Measurements from ENCODE around the gene RNF5. TPM values are rescaled to one million over a fixed set of nuclear protein-coding genes. Genes with fewer than 3 reads are reported as not detected.

RNF5 gene
- total and polyA plus RNA-seq, 10 donors, result 36.0 to 77.8 (median 56.1) TPM

DNA sequence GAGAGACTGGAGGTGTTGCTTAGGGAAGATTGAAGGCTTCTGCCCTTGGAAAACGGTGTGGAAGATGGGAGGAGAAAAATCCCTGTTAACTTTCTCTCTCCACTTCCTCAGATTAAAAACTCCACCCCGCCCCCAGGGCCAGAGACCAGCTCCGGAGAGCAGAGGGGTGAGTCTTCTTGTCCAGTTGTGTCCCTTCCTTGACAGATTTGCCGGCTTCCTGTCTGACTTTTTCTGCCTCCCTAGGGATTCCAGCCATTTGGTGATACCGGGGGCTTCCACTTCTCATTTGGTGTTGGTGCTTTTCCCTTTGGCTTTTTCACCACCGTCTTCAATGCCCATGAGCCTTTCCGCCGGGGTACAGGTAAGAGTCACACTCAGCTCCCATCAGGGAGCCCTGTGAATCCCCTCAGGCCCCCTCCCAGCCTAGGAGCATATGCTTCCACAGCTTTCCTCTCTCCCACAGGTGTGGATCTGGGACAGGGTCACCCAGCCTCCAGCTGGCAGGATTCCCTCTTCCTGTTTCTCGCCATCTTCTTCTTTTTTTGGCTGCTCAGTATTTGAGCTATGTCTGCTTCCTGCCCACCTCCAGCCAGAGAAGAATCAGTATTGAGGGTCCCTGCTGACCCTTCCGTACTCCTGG lies 1.7 kb downstream of the RNF5 start:
- no peak for DNase-seq
- peaks cover 29 to 90% (median 67%) of the 10 kb centered on the region in 6 donors for H3K4me1 ChIP-seq
- peak overlapping the region in 6 of 8 donors; percentile 15 to 98 (median 95) for H3K27ac ChIP-seq
- peak overlapping the region in 2 of 8 donors; percentile 62 to 87 for H3K4me3 ChIP-seq
- H3K36me3 ChIP-seq, result peaks cover 0 to 55% (median 38%) of the 10 kb centered on the region in 6 donors
- TF ChIP-seq POLR2AphosphoS5 (IDR thresholded peaks at IDR 0.05), result no peak
- TF ChIP-seq, protein P1, sequence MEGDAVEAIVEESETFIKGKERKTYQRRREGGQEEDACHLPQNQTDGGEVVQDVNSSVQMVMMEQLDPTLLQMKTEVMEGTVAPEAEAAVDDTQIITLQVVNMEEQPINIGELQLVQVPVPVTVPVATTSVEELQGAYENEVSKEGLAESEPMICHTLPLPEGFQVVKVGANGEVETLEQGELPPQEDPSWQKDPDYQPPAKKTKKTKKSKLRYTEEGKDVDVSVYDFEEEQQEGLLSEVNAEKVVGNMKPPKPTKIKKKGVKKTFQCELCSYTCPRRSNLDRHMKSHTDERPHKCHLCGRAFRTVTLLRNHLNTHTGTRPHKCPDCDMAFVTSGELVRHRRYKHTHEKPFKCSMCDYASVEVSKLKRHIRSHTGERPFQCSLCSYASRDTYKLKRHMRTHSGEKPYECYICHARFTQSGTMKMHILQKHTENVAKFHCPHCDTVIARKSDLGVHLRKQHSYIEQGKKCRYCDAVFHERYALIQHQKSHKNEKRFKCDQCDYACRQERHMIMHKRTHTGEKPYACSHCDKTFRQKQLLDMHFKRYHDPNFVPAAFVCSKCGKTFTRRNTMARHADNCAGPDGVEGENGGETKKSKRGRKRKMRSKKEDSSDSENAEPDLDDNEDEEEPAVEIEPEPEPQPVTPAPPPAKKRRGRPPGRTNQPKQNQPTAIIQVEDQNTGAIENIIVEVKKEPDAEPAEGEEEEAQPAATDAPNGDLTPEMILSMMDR (IDR thresholded peaks at IDR 0.05 in 8 of 11, conservative IDR thresholded peaks at IDR 0.05 in 3 of 11), result no peak
- no peaks in the 10 kb centered on the region for H3K27me3 ChIP-seq (replicated peaks in 1 of 7)
- H3K9me3 ChIP-seq, result no peaks in the 10 kb centered on the region
- 61 to 80% (median 78%) methylated on average over 10 of the region's 10 CpGs for whole genome bisulfite sequencing, 5 donors
- intact Hi-C loops (cut with DNase I; ENCODE audit: low total_unique reads), result no loop called here

DNA sequence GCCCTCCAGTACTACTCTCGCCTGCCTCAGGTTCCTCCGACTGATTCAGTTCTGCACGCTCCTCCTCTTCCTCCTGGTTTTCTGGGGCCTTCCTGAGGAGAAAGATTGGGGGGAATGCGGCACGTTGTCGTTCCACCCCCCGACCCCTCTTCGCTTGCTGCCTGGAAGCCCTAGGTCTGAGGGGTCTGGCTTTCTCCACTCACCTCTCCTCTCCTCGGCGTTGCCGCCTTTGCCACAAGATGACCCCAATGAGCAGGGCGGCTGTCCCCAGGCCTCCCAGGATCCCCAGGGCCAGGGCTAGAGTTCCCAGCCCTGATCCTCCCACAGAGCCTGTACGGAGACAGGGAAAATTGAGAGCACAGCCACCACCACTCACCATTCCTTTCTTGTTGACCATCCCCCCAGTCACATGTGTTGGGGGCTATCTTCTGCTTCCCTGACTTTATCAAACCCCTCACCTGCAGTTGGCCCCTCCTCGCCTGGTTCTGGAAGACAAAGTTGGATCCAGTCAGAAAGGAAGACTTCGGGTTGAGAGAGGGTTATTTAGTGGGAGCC lies 3.0 kb downstream of the RNF5 start:
- DNase-seq, result no peak
- H3K36me3 ChIP-seq, result peaks cover 0 to 65% (median 41%) of the 10 kb centered on the region in 6 donors
- TF ChIP-seq POLR2A (IDR thresholded peaks at IDR 0.05) (no peak), POLR2AphosphoS5 (IDR thresholded peaks at IDR 0.05) (peak in 2 of 3 donors; percentile 29 to 63)
- no peaks in the 10 kb centered on the region for H3K9me3 ChIP-seq
- no peaks in the 10 kb centered on the region for H3K27me3 ChIP-seq (replicated peaks in 1 of 7)
- peak overlapping the region in 2 of 8 donors; percentile 99 to 100 for H3K27ac ChIP-seq
- no peak overlapping the region for H3K4me3 ChIP-seq
- intact Hi-C loops (cut with DNase I; ENCODE audit: low total_unique reads), result no loop called here
- WGBS, 5 donors, result 80 to 95% (median 90%) methylated on average over 15 of the region's 15 CpGs
- peaks cover 22 to 90% (median 64%) of the 10 kb centered on the region in 6 donors for H3K4me1 ChIP-seq

DNA sequence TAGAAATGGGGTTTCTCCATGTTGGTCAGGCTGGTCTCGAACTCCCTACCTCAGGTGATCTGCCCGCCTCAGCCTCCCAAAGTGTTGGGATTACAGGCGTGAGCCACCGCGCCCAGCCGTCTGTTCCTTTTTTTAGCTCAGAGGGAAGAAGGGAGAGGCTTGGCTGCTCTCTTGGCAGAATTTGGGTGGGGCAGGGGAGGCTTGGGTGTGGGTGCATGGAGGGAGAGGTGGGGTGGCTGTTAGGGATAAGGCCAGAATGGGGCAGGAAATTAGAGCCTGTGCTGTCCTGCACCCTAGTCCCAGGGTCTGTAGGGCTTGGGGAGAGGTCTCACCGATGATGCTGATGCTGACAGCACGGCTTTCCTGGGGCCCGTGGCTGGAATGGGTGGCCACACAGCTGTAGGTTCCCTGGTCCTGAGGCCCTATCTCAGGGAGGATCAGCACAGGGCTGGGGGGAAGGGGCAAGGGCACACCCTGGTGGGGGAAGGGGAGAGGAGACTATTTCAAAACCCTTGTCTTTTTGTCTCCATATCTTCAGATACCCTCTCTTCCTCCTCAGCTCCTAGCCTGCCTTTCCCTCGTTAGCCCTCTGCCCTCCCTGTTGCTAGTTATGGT lies 3.8 kb downstream of the RNF5 start:
- peak overlapping the region in 5 of 8 donors; percentile 46 to 100 (median 99) for H3K27ac ChIP-seq
- no peak overlapping the region for H3K4me3 ChIP-seq
- no peaks in the 10 kb centered on the region for H3K27me3 ChIP-seq (replicated peaks in 1 of 7)
- peaks cover 21 to 90% (median 64%) of the 10 kb centered on the region in 6 donors for H3K4me1 ChIP-seq
- no peaks in the 10 kb centered on the region for H3K9me3 ChIP-seq
- H3K36me3 ChIP-seq, result peaks cover 0 to 73% (median 48%) of the 10 kb centered on the region in 6 donors
- DNase-seq, result no peak
- WGBS, 5 donors, result 81 to 92% (median 82%) methylated on average over 10 of the region's 10 CpGs
- TF ChIP-seq POLR2A (IDR thresholded peaks at IDR 0.05) (no peak), POLR2AphosphoS5 (IDR thresholded peaks at IDR 0.05) (no peak)
- TF ChIP-seq, protein P1 (IDR thresholded peaks at IDR 0.05 in 8 of 11, conservative IDR thresholded peaks at IDR 0.05 in 3 of 11), result no peak
- intact Hi-C loops (cut with DNase I; ENCODE audit: low total_unique reads), result no loop called here

DNA sequence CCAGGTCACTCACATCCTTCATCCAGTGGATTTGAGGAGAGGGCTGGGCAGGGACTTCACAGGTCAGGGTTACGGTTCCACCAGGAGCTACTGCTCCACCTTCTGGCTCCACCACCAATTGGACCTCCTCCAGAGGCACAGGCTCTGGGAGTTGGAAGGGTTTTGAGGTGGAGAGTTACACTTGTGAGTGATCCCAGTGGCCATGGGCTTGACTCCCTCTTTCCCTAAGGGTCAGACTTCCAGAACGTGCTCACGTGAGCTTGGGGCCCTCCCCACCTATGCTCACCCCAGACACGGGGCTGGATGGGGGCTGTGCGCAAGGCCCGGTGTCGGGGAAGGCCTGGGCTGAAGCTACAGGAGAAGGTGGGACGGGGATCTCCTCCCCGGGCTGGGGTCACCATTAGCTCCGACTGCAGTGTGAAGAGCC lies 4.4 kb downstream of the RNF5 start:
- intact Hi-C loops (cut with DNase I; ENCODE audit: low total_unique reads), result no loop called here
- WGBS, 5 donors, result 89 to 95% (median 93%) methylated on average over 8 to 10 of the region's 10 CpGs
- peak in 2 of 3 donors; percentile 48 to 76 for TF ChIP-seq POLR2AphosphoS5 (IDR thresholded peaks at IDR 0.05)
- TF ChIP-seq, protein P1 (IDR thresholded peaks at IDR 0.05 in 8 of 11, conservative IDR thresholded peaks at IDR 0.05 in 3 of 11), result no peak
- TF ChIP-seq POLR2A (IDR thresholded peaks at IDR 0.05), result no peak
- Histone ChIP-seq H3K27ac (peak overlapping the region in 7 of 8 donors; percentile 22 to 100 (median 98)), H3K27me3 (replicated peaks in 1 of 7) (no peaks in the 10 kb centered on the region), H3K36me3 (peaks cover 0 to 79% (median 54%) of the 10 kb centered on the region in 6 donors), H3K4me1 (peaks cover 24 to 90% (median 65%) of the 10 kb centered on the region in 6 donors), H3K4me3 (no peak overlapping the region), H3K9me3 (no peaks in the 10 kb centered on the region)
- no peak for DNase-seq
